Measurements from ENCODE around the gene HTRA3. TPM values are rescaled to one million over a fixed set of nuclear protein-coding genes. Genes with fewer than 3 reads are reported as not detected.
A peak's percentile ranks its signal among the peaks of the same experiment; 100 is the strongest.

The HTRA3 gene
- total and polyA plus RNA-seq, 10 donors: 0.26 to 5.5 (median 2.5) TPM

DNA sequence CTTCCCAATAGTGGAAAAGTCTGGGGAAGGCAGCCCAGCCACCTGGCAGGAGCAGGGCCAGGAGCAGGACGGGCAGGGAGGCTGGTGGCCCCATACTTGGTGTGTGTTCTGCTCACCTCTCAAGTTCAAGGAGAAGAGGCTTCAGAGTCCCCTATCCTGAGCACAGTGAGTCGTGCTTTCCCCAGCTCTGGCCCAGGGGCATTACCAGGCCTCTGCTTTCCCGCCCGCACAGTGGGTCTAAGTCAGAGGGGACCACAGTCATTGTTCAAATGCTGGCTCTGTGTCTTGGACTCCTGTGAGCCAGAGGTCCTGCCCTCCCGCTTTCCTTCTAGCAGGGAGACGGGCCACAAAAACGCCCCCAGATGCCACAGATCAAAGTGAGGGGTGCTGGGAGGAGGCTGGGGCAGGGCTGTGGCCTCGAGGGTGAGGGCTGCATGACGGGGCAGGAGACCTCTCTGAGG lies 27.6 kb downstream of the HTRA3 start:
- intact Hi-C loops (cut with DNase I; ENCODE audit: low total_unique reads): no loop called here
- H3K27me3 ChIP-seq (replicated peaks in 1 of 7): peaks cover 0 to 4% (median 0%) of the 10 kb centered on the region in 7 donors
- peaks cover 0 to 8% (median 0%) of the 10 kb centered on the region in 8 donors for H3K9me3 ChIP-seq
- H3K27ac ChIP-seq: no peak overlapping the region
- TF ChIP-seq POLR2A (IDR thresholded peaks at IDR 0.05) (no peak), CTCF (IDR thresholded peaks at IDR 0.05 in 8 of 11, conservative IDR thresholded peaks at IDR 0.05 in 3 of 11) (no peak), POLR2AphosphoS5 (IDR thresholded peaks at IDR 0.05) (no peak)
- no peak overlapping the region for H3K4me3 ChIP-seq
- peaks cover 0 to 39% (median 0%) of the 10 kb centered on the region in 6 donors for H3K36me3 ChIP-seq
- H3K4me1 ChIP-seq: no peaks in the 10 kb centered on the region
- no peak for DNase-seq
- WGBS, 5 donors: 79 to 89% (median 87%) methylated on average over 9 of the region's 9 CpGs

DNA sequence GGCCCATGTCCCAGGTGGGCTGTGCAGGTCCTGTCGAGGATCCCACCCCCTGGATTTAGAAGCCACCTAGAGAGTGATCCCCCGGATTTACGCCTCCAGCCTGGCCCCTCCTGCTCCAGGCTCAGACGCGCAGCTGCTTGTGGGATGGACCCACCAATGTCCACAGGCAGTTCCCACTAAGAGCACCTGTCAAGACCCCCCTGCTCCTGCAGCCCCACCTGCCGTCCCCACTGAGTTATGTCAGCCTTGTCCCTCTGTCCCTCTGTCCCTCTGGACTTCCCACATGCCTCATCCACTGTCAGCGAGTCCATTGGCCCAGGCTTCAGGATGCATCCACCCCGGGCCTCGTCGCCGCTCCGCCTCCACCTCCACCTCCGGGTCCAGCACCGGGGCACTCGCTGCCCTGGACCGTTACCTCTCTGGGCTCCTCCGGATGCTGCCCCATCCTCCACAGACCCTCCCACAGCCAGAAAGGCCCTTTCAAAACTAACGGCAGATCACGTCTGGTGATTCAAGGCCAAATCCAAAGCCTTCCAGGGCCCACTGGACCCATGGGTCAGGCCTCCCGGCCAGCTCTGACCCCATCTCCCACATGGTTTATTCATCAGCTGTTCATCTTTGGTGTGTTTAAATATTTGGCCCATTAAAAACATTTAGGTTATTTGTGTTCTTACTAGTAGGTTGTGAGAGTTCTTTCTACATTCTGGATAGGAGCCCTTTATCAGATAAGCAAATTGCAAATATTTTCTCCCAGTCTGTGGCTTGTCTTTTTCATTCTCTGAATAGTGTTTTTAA lies 28.3 kb downstream of the HTRA3 start:
- Histone ChIP-seq H3K27me3 (replicated peaks in 1 of 7) (peaks cover 0 to 4% (median 0%) of the 10 kb centered on the region in 7 donors), H3K36me3 (peaks cover 0 to 32% (median 0%) of the 10 kb centered on the region in 6 donors), H3K27ac (no peak overlapping the region), H3K4me1 (no peaks in the 10 kb centered on the region), H3K9me3 (peaks cover 0 to 8% (median 0%) of the 10 kb centered on the region in 8 donors), H3K4me3 (no peak overlapping the region)
- TF ChIP-seq POLR2A (IDR thresholded peaks at IDR 0.05) (no peak), CTCF (IDR thresholded peaks at IDR 0.05 in 8 of 11, conservative IDR thresholded peaks at IDR 0.05 in 3 of 11) (no peak), POLR2AphosphoS5 (IDR thresholded peaks at IDR 0.05) (no peak)
- DNase-seq: peak; percentile 68
- intact Hi-C loops (cut with DNase I; ENCODE audit: low total_unique reads): no loop called here
- 79 to 88% (median 87%) methylated on average over 20 of the region's 20 CpGs for WGBS, 5 donors

GRCh38 chr4:8300832-8301231 lies 31.3 kb downstream of the HTRA3 start:
- no peaks in the 10 kb centered on the region for H3K4me1 ChIP-seq
- H3K36me3 ChIP-seq: peaks cover 0 to 16% (median 0%) of the 10 kb centered on the region in 6 donors
- intact Hi-C loops (cut with DNase I; ENCODE audit: low total_unique reads): no loop called here
- H3K27ac ChIP-seq: no peak overlapping the region
- H3K4me3 ChIP-seq: no peak overlapping the region
- DNase-seq: no peak
- H3K9me3 ChIP-seq: peaks cover 0 to 8% (median 0%) of the 10 kb centered on the region in 8 donors
- 80 to 95% (median 92%) methylated on average over 1 of the region's 1 CpG for WGBS, 5 donors
- H3K27me3 ChIP-seq (replicated peaks in 1 of 7): peaks cover 0 to 15% (median 0%) of the 10 kb centered on the region in 7 donors
- TF ChIP-seq CTCF (IDR thresholded peaks at IDR 0.05 in 8 of 11, conservative IDR thresholded peaks at IDR 0.05 in 3 of 11) (no peak), POLR2A (IDR thresholded peaks at IDR 0.05) (no peak), POLR2AphosphoS5 (IDR thresholded peaks at IDR 0.05) (no peak)
